ENCODE results near the gene LAMB1. TPM values are rescaled to one million over a fixed set of nuclear protein-coding genes. Genes with fewer than 3 reads are reported as not detected.

LAMB1 gene
- total RNA-seq, 2 experiments from 2014 or later = 0.17 TPM; not detected in 1

DNA sequence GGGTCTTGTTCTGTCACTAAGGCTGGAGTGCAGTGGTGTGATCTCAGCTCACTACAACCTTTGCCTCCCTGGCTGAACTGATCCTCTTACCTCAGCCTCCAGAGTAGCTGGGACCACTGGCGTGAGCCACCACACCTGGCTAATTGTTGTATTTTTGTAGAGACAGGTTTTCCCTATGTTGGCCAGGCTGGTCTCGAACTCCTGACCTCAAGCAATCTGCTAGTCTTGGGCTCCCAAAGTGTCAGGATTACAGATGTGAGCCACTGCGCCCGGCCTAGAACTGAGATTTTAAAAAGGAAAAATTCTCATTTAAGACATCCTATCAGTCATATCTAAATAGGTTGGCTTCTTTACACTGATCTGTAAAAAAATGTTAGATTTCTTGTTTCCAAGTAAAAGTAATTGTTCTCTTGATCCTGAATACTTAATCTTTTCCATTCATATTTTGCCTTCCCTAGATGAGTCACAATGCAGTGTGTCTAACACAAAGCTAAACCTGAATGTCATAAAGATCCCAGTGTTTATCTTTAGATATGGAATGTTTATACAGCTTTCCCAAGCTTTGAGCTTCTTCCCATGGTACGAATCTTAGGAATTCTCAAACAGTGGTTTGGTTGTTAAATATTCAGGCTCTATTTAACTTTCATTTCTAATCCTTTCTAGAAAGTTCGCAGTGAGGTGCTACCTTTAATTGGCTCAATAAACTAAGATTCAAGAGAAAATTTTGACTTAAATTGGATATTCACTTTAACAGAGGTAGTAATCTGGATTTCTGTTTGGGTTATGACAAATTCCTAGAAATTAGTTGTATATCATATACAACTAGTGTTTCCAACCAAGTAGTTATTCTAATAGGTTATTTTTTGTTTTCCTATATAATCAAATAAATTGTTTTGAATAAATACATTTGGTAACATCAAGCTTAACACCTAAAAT lies 12.1 kb upstream of the LAMB1 start:
- no peak overlapping the region for H3K4me2 ChIP-seq (ENCODE audit: low read length)

DNA sequence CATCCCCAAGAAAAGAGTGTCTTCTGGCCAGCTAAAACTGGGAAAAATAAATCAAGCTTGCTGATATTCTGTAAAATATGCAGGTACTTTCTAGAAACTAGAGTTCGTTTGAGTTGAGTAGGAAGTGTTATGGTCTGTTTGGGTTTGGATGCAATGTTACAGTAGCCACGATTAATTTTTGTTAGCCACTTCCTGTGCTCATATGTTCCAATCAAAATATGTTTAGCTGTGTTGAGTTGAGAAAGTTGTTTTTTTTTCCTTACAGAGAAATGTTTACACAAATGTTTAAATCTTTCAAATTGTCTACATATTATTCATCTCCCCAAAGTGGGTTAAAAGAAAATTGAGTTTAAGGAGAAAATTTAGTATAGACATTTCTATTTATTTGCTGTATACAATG lies 11.3 kb upstream of the LAMB1 start:
- no peak for TF ChIP-seq EZH2phosphoT487 (IDR thresholded peaks at IDR 0.05; ENCODE audit: borderline replicate concordance, low read depth, low read length)
- TF ChIP-seq, protein P1, sequence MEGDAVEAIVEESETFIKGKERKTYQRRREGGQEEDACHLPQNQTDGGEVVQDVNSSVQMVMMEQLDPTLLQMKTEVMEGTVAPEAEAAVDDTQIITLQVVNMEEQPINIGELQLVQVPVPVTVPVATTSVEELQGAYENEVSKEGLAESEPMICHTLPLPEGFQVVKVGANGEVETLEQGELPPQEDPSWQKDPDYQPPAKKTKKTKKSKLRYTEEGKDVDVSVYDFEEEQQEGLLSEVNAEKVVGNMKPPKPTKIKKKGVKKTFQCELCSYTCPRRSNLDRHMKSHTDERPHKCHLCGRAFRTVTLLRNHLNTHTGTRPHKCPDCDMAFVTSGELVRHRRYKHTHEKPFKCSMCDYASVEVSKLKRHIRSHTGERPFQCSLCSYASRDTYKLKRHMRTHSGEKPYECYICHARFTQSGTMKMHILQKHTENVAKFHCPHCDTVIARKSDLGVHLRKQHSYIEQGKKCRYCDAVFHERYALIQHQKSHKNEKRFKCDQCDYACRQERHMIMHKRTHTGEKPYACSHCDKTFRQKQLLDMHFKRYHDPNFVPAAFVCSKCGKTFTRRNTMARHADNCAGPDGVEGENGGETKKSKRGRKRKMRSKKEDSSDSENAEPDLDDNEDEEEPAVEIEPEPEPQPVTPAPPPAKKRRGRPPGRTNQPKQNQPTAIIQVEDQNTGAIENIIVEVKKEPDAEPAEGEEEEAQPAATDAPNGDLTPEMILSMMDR (conservative IDR thresholded peaks at IDR 0.05; ENCODE audit: low read length) = no peak
- POLR2A ChIA-PET = interaction anchor here (0.5 kb wide), 1 partner anchor 1986 kb away, joined by 3 read pairs; no protein-coding TSS in a partner anchor
- Histone ChIP-seq H3K4me2 (ENCODE audit: low read length) (no peak overlapping the region), H3K4me1 (ENCODE audit: insufficient read depth, low read length, poor library complexity, severe bottlenecking) (no peaks in the 10 kb centered on the region), H3K36me3 (ENCODE audit: insufficient read depth, low read length) (no peaks in the 10 kb centered on the region), H3K9me2 (ENCODE audit: insufficient read depth, low read length) (no peaks in the 10 kb centered on the region), H2AFZ (ENCODE audit: low read length) (no peak overlapping the region), H3K9me3 (ENCODE audit: low read length) (no peaks in the 10 kb centered on the region), H3K79me2 (ENCODE audit: insufficient read depth, low read depth, low read length) (no peaks in the 10 kb centered on the region), H3K4me3 (ENCODE audit: low read depth, low read length, poor library complexity, severe bottlenecking) (no peak overlapping the region), H4K20me1 (ENCODE audit: insufficient read depth, low read length) (no peaks in the 10 kb centered on the region), H3K27ac (ENCODE audit: low read depth, low read length, poor library complexity, severe bottlenecking) (no peak overlapping the region)
- CTCF ChIA-PET (ENCODE audit: unreplicated experiment) = no interaction called here
- no peak for DNase-seq (ENCODE audit: low spot score)
- intact Hi-C loops (cut with micrococcal nuclease; ENCODE audit: unreplicated experiment) = no loop called here
- BruUV-seq (replicated peaks) = no TSS peak

More for the DNA sequence above, 12.1 kb upstream of the LAMB1 start:
- no peaks in the 10 kb centered on the region for H3K79me2 ChIP-seq (ENCODE audit: insufficient read depth, low read depth, low read length)
- no peak overlapping the region for H3K4me3 ChIP-seq (ENCODE audit: low read depth, low read length, poor library complexity, severe bottlenecking)
- no peak overlapping the region for H2AFZ ChIP-seq (ENCODE audit: low read length)
- no peaks in the 10 kb centered on the region for H3K36me3 ChIP-seq (ENCODE audit: insufficient read depth, low read length)
- no peaks in the 10 kb centered on the region for H4K20me1 ChIP-seq (ENCODE audit: insufficient read depth, low read length)
- POLR2A ChIA-PET = interaction anchor here (0.8 kb wide), 1 partner anchor 83 kb away, joined by 3 read pairs; no protein-coding TSS in a partner anchor
- CTCF ChIA-PET (ENCODE audit: unreplicated experiment) = no interaction called here
- H3K27ac ChIP-seq (ENCODE audit: low read depth, low read length, poor library complexity, severe bottlenecking) = no peak overlapping the region
- no peaks in the 10 kb centered on the region for H3K9me2 ChIP-seq (ENCODE audit: insufficient read depth, low read length)
- intact Hi-C loops (cut with micrococcal nuclease; ENCODE audit: unreplicated experiment) = no loop called here
- no peaks in the 10 kb centered on the region for H3K4me1 ChIP-seq (ENCODE audit: insufficient read depth, low read length, poor library complexity, severe bottlenecking)
- no peak for DNase-seq (ENCODE audit: low spot score)
- BruUV-seq (replicated peaks) = no TSS peak
- H3K9me3 ChIP-seq (ENCODE audit: low read length) = no peaks in the 10 kb centered on the region
- TF ChIP-seq EZH2phosphoT487 (IDR thresholded peaks at IDR 0.05; ENCODE audit: borderline replicate concordance, low read depth, low read length) = no peak
- TF ChIP-seq, protein P1 (conservative IDR thresholded peaks at IDR 0.05; ENCODE audit: low read length) = no peak
